HG03460 (cell line): ENCODE measurements around the gene COBLL1.
"Not testable (repeated sequence)": the region's sequence is repeated elsewhere in the genome, so short reads cannot be mapped to it uniquely, and the experiment has no call there.

ENCODE experiments used
- ATAC-seq: cut with Tn5 transposase; IDR thresholded peaks from one replicate; pipeline ENCODE4 v1.9.1; 2021; ENCODE audit not compliant: unreplicated experiment

Gene COBLL1

GRCh38 chr2:164841719-164842623 is at the start of gene COBLL1:
Gene COBLL1, minus strand, starts transcription at chr2:164841823. Its CDS starts 627 bp downstream, at chr2:164841196.
- peak; percentile 56 for ATAC-seq

GRCh38 chr2:164890544-164890943 is 48.9 kb upstream of the COBLL1 start:
- ATAC-seq = no peak

- ATAC-seq = no peak
Measured at GRCh38 chr2:164888592-164888991, 47.0 kb upstream of the COBLL1 start.

GRCh38 chr2:164887434-164888144 is 46.0 kb upstream of the COBLL1 start:
- no peak for ATAC-seq

- ATAC-seq = no peak
Measured at GRCh38 chr2:164882276-164882675, 40.7 kb upstream of the COBLL1 start.

- ATAC-seq = no peak
Measured at GRCh38 chr2:164881524-164881923, 39.9 kb upstream of the COBLL1 start.

GRCh38 chr2:164879901-164880535 is 38.4 kb upstream of the COBLL1 start:
- no peak for ATAC-seq

GRCh38 chr2:164877927-164878326 is 36.3 kb upstream of the COBLL1 start:
- ATAC-seq = no peak

- ATAC-seq = no peak
Measured at GRCh38 chr2:164877169-164877568, 35.5 kb upstream of the COBLL1 start.

GRCh38 chr2:164875334-164876205 is 33.9 kb upstream of the COBLL1 start:
- no peak for ATAC-seq

GRCh38 chr2:164873210-164873908 is 31.7 kb upstream of the COBLL1 start:
- no peak for ATAC-seq

GRCh38 chr2:164871404-164871803 is 29.8 kb upstream of the COBLL1 start:
- ATAC-seq = no peak

GRCh38 chr2:164869420-164869772 is 27.8 kb upstream of the COBLL1 start:
- ATAC-seq = no peak

GRCh38 chr2:164868563-164869419 is 27.2 kb upstream of the COBLL1 start:
- no peak for ATAC-seq

- ATAC-seq = no peak
Measured at GRCh38 chr2:164867779-164868397, 26.3 kb upstream of the COBLL1 start.

- not testable (repeated sequence) for ATAC-seq
Measured at GRCh38 chr2:164866381-164866780, 24.8 kb upstream of the COBLL1 start.

GRCh38 chr2:164860694-164861042 is 19.0 kb upstream of the COBLL1 start:
- ATAC-seq = no peak

GRCh38 chr2:164859906-164860693 is 18.5 kb upstream of the COBLL1 start:
- not testable (repeated sequence) for ATAC-seq
